ENCODE measurements around the gene TOR3A. TPM values are rescaled to one million over a fixed set of nuclear protein-coding genes. Genes with fewer than 3 reads are reported as not detected.

Gene TOR3A
- total RNA-seq, 1 experiment from 2014 or later, result 51.5 TPM

DNA sequence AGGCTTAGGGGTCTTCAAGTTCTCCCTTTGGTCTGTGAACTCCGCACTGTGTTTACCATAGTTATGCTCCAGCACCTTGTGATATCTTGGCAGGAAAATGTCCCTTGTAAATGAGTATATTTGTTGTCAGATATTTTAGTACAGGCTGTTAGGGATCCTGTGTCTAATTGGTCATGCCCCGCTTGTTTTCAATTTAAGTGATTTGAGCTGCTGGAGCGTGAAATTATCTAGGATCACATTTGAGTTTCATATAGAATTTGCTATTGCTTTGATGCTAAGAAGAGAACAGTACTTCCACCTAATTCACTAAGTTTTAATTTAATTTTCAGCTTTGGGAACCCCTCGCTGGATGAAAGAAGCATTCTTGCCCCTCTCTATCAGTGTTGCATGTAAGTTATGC is 15.4 kb upstream of the TOR3A start:
- Histone ChIP-seq H3K4me1 (ENCODE audit: control insufficient read depth, insufficient read depth, low read length) (no peaks in the 10 kb centered on the region), H3K36me3 (ENCODE audit: control insufficient read depth, insufficient read depth, low read length) (no peaks in the 10 kb centered on the region), H3K27ac (ENCODE audit: low read length) (no peak overlapping the region), H3K27me3 (ENCODE audit: control insufficient read depth, insufficient read depth, low read length) (no peaks in the 10 kb centered on the region), H3K9me3 (ENCODE audit: control insufficient read depth, insufficient read depth, low read depth, low read length) (no peaks in the 10 kb centered on the region), H3K4me3 (ENCODE audit: low read depth in 2 of 2, low read length in 2 of 2) (no peak overlapping the region)
- POLR2A ChIA-PET, result no interaction called here
- intact Hi-C loops (cut with micrococcal nuclease; ENCODE audit: unreplicated experiment) (no loop called here), in situ Hi-C loops (cut with HindIII; ENCODE audit: low pct_unique_long_range_greater_than_20kb, low sequenced_read_pairs) (no loop called here)
- TF ChIP-seq, protein P1, sequence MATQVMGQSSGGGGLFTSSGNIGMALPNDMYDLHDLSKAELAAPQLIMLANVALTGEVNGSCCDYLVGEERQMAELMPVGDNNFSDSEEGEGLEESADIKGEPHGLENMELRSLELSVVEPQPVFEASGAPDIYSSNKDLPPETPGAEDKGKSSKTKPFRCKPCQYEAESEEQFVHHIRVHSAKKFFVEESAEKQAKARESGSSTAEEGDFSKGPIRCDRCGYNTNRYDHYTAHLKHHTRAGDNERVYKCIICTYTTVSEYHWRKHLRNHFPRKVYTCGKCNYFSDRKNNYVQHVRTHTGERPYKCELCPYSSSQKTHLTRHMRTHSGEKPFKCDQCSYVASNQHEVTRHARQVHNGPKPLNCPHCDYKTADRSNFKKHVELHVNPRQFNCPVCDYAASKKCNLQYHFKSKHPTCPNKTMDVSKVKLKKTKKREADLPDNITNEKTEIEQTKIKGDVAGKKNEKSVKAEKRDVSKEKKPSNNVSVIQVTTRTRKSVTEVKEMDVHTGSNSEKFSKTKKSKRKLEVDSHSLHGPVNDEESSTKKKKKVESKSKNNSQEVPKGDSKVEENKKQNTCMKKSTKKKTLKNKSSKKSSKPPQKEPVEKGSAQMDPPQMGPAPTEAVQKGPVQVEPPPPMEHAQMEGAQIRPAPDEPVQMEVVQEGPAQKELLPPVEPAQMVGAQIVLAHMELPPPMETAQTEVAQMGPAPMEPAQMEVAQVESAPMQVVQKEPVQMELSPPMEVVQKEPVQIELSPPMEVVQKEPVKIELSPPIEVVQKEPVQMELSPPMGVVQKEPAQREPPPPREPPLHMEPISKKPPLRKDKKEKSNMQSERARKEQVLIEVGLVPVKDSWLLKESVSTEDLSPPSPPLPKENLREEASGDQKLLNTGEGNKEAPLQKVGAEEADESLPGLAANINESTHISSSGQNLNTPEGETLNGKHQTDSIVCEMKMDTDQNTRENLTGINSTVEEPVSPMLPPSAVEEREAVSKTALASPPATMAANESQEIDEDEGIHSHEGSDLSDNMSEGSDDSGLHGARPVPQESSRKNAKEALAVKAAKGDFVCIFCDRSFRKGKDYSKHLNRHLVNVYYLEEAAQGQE (IDR thresholded peaks at IDR 0.05; ENCODE audit: insufficient read depth in 1 of 2, low read depth in 2 of 2, low read length in 1 of 2), result no peak
- no peak for TF ChIP-seq POLR2AphosphoS5 (IDR thresholded peaks at IDR 0.05; ENCODE audit: low read depth, low read length)
- TF ChIP-seq SIN3A (IDR thresholded peaks at IDR 0.05; ENCODE audit: borderline replicate concordance, insufficient read depth, low read depth, low read length), result no peak
- TF ChIP-seq TCF7L2 (IDR thresholded peaks at IDR 0.05; ENCODE audit: low read depth, low read length), result no peak
- TF ChIP-seq, protein P2, sequence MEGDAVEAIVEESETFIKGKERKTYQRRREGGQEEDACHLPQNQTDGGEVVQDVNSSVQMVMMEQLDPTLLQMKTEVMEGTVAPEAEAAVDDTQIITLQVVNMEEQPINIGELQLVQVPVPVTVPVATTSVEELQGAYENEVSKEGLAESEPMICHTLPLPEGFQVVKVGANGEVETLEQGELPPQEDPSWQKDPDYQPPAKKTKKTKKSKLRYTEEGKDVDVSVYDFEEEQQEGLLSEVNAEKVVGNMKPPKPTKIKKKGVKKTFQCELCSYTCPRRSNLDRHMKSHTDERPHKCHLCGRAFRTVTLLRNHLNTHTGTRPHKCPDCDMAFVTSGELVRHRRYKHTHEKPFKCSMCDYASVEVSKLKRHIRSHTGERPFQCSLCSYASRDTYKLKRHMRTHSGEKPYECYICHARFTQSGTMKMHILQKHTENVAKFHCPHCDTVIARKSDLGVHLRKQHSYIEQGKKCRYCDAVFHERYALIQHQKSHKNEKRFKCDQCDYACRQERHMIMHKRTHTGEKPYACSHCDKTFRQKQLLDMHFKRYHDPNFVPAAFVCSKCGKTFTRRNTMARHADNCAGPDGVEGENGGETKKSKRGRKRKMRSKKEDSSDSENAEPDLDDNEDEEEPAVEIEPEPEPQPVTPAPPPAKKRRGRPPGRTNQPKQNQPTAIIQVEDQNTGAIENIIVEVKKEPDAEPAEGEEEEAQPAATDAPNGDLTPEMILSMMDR (IDR thresholded peaks at IDR 0.05), result no peak
- BruUV-seq (replicated peaks), result no TSS peak
- DNase-seq (ENCODE audit: low read depth, low spot score) (no peak), ATAC-seq (no peak)
- CTCF ChIA-PET, result no interaction called here

DNA sequence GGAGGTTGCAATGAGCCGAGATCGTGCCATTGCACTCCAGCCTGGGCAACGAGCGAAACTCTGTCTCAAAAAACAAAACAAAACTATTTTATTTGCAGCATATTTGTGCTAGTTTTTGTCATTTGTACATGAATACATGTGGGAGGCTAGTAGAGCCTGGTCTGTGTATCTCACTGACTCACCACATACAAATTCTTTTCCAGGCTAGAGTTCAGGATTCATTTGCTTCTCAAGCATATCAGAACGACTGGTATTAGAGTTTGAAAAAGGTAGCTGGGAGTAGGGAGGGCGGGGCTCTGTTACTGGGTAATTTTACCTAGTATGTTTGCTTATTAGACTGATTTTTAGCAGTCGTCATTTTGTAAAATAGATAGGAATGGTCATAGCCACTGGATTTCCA is 4.5 kb upstream of the TOR3A start:
- in situ Hi-C loops (cut with HindIII; ENCODE audit: low pct_unique_long_range_greater_than_20kb, low sequenced_read_pairs), result no loop called here
- Histone ChIP-seq H3K9me3 (ENCODE audit: control insufficient read depth, insufficient read depth, low read depth, low read length) (no peaks in the 10 kb centered on the region), H3K27me3 (ENCODE audit: control insufficient read depth, insufficient read depth, low read length) (no peaks in the 10 kb centered on the region), H3K27ac (ENCODE audit: low read length) (no peak overlapping the region), H3K4me1 (ENCODE audit: control insufficient read depth, insufficient read depth, low read length) (0 out of 2 replicates have a peak, but pooled peaks cover 5% of the 10 kb centered on the region), H3K4me3 (ENCODE audit: low read depth in 2 of 2, low read length in 2 of 2) (no peak overlapping the region), H3K36me3 (ENCODE audit: control insufficient read depth, insufficient read depth, low read length) (peaks cover 3% of the 10 kb centered on the region; the same call in 1 of the 2 replicates)
- TF ChIP-seq POLR2AphosphoS5 (IDR thresholded peaks at IDR 0.05; ENCODE audit: low read depth, low read length) (no peak), SIN3A (IDR thresholded peaks at IDR 0.05; ENCODE audit: borderline replicate concordance, insufficient read depth, low read depth, low read length) (no peak), TCF7L2 (IDR thresholded peaks at IDR 0.05; ENCODE audit: low read depth, low read length) (no peak)
- TF ChIP-seq, protein P2 (IDR thresholded peaks at IDR 0.05), result no peak
- TF ChIP-seq, protein P1 (IDR thresholded peaks at IDR 0.05; ENCODE audit: insufficient read depth in 1 of 2, low read depth in 2 of 2, low read length in 1 of 2), result no peak
- ATAC-seq (no peak), DNase-seq (ENCODE audit: low read depth, low spot score) (no peak)
- intact Hi-C loops (cut with micrococcal nuclease; ENCODE audit: unreplicated experiment), result no loop called here
- ChIA-PET POLR2A (no interaction called here), CTCF (no interaction called here)
- no TSS peak for BruUV-seq (replicated peaks)
